ENCODE results near the gene CATSPERD. TPM values are rescaled to one million over a fixed set of nuclear protein-coding genes. Genes with fewer than 3 reads are reported as not detected.

CATSPERD gene
- total RNA-seq, 1 experiment from 2014 or later, result not detected

DNA sequence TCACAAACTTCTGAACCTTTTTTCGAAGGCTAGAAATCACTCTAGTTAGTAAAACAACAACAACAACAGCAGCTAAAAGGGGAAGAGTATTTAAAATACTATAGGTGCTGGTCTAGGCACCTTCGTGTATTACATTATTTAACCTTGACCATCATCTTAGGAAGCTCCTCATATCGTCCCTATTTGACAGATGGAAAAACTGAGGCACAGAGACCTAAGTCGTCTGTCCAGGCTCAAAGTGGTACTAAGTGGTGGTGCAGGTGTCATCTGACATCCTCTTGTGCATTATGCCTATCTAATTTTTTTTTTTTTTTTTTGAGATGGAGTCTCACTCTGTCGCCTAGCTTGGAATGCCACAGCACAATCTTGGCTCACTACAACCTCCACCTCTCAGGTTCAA, 29.1 kb downstream of the CATSPERD start:
- CTCF ChIA-PET, result no interaction called here
- TF ChIP-seq EZH2 (IDR thresholded peaks at IDR 0.05; ENCODE audit: low read length, unreplicated experiment), result no peak
- TF ChIP-seq, protein P1, sequence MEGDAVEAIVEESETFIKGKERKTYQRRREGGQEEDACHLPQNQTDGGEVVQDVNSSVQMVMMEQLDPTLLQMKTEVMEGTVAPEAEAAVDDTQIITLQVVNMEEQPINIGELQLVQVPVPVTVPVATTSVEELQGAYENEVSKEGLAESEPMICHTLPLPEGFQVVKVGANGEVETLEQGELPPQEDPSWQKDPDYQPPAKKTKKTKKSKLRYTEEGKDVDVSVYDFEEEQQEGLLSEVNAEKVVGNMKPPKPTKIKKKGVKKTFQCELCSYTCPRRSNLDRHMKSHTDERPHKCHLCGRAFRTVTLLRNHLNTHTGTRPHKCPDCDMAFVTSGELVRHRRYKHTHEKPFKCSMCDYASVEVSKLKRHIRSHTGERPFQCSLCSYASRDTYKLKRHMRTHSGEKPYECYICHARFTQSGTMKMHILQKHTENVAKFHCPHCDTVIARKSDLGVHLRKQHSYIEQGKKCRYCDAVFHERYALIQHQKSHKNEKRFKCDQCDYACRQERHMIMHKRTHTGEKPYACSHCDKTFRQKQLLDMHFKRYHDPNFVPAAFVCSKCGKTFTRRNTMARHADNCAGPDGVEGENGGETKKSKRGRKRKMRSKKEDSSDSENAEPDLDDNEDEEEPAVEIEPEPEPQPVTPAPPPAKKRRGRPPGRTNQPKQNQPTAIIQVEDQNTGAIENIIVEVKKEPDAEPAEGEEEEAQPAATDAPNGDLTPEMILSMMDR (conservative IDR thresholded peaks at IDR 0.05; ENCODE audit: low read depth, low read length), result no peak
- no peak for TF ChIP-seq EZH2phosphoT487 (IDR thresholded peaks at IDR 0.05; ENCODE audit: borderline replicate concordance, low read length)

DNA sequence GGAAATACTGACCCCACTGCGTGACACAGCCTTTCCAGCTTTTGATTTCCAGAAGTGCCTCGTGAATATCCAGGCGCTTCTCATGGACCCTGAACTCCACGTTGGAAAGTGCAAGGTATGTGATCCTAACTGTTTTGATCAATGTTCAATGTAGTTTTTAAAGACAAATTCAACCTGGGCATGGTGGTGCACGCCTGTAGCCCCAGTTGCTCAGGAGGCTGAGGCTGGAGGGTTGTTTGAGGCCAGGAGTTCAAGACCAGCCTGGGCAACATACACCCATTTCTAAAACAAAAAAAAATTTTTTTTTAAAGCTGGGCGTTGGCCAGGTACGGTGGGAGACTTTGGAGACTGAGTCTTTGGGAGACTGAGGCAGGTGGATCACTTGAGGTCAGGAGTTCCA, 31.3 kb downstream of the CATSPERD start:
- no TSS peak for BruUV-seq (replicated peaks)
- no peaks in the 10 kb centered on the region for H3K9me3 ChIP-seq (ENCODE audit: low read length)
- H3K27ac ChIP-seq (ENCODE audit: low read length), result no peak overlapping the region
- DNase-seq (no peak), ATAC-seq (no peak)
- no peak overlapping the region for H3K9ac ChIP-seq (ENCODE audit: low read length)
- H3K36me3 ChIP-seq (ENCODE audit: low read depth, low read length), result no peaks in the 10 kb centered on the region
- ChIA-PET POLR2A (ENCODE audit: unreplicated experiment) (no interaction called here), CTCF (no interaction called here)
- H3K9me2 ChIP-seq (replicated peaks; ENCODE audit: low read length), result no peaks in the 10 kb centered on the region
- no peak overlapping the region for H3K4me3 ChIP-seq (ENCODE audit: low read length)
- no peaks in the 10 kb centered on the region for H3K27me3 ChIP-seq (ENCODE audit: low read length)
- H3F3A ChIP-seq (ENCODE audit: low read length, unreplicated experiment), result no peaks in the 10 kb centered on the region
- H3K4me1 ChIP-seq (ENCODE audit: insufficient read depth, low read length), result no peaks in the 10 kb centered on the region
- no peak overlapping the region for H3K4me2 ChIP-seq (ENCODE audit: low read length)
- intact Hi-C loops (cut with micrococcal nuclease), result no loop called here
- H4K20me1 ChIP-seq (ENCODE audit: low read length), result no peaks in the 10 kb centered on the region
- TF ChIP-seq, protein P1 (conservative IDR thresholded peaks at IDR 0.05; ENCODE audit: low read depth, low read length), result no peak
- TF ChIP-seq EZH2phosphoT487 (IDR thresholded peaks at IDR 0.05; ENCODE audit: borderline replicate concordance, low read length), result no peak
- TF ChIP-seq EZH2 (IDR thresholded peaks at IDR 0.05; ENCODE audit: low read length, unreplicated experiment), result no peak
- no peaks in the 10 kb centered on the region for H3K79me2 ChIP-seq (ENCODE audit: low read length)
- H2AFZ ChIP-seq (ENCODE audit: low read length), result no peak overlapping the region

More for the DNA sequence above, 29.1 kb downstream of the CATSPERD start:
- Histone ChIP-seq H3K4me2 (ENCODE audit: low read length) (no peak overlapping the region), H2AFZ (ENCODE audit: low read length) (no peak overlapping the region), H3K4me3 (ENCODE audit: low read length) (no peak overlapping the region), H3K36me3 (ENCODE audit: low read depth, low read length) (no peaks in the 10 kb centered on the region), H4K20me1 (ENCODE audit: low read length) (no peaks in the 10 kb centered on the region), H3K4me1 (ENCODE audit: insufficient read depth, low read length) (no peaks in the 10 kb centered on the region), H3K27ac (ENCODE audit: low read length) (no peak overlapping the region), H3K27me3 (ENCODE audit: low read length) (no peaks in the 10 kb centered on the region), H3F3A (ENCODE audit: low read length, unreplicated experiment) (no peaks in the 10 kb centered on the region), H3K9me2 (replicated peaks; ENCODE audit: low read length) (no peaks in the 10 kb centered on the region), H3K79me2 (ENCODE audit: low read length) (no peaks in the 10 kb centered on the region), H3K9ac (ENCODE audit: low read length) (no peak overlapping the region), H3K9me3 (ENCODE audit: low read length) (no peaks in the 10 kb centered on the region)
- BruUV-seq (replicated peaks), result no TSS peak
- ATAC-seq (no peak), DNase-seq (no peak)
- POLR2A ChIA-PET (ENCODE audit: unreplicated experiment), result no interaction called here
- intact Hi-C loops (cut with micrococcal nuclease), result no loop called here

DNA sequence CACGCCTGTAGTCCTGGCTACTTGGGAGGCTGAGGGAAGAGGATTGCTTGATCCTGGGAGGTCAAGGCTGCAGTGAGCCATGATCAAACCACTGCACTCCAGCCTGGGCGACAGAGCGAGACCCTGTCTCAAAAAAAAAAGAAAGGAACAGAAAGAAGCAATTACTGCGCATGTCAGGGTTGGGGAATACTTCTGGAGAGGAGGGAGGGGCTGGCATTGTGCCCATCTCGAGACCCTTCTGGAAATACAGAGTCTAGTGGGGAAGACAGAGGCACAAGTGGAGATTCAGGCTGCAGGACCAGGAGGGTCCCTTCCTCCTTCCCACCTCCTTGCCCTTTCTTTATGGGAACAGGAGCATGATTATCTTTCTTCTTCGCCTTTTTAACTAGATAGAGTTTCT, 33.3 kb downstream of the CATSPERD start:
- Histone ChIP-seq H3K27ac (ENCODE audit: low read length) (no peak overlapping the region), H3K4me1 (ENCODE audit: insufficient read depth, low read length) (no peaks in the 10 kb centered on the region), H3K9ac (ENCODE audit: low read length) (no peak overlapping the region), H3F3A (ENCODE audit: low read length, unreplicated experiment) (no peaks in the 10 kb centered on the region), H3K9me2 (replicated peaks; ENCODE audit: low read length) (no peaks in the 10 kb centered on the region), H3K4me3 (ENCODE audit: low read length) (no peak overlapping the region), H3K27me3 (ENCODE audit: low read length) (no peaks in the 10 kb centered on the region), H3K9me3 (ENCODE audit: low read length) (no peaks in the 10 kb centered on the region), H3K4me2 (ENCODE audit: low read length) (no peak overlapping the region), H3K79me2 (ENCODE audit: low read length) (no peaks in the 10 kb centered on the region), H2AFZ (ENCODE audit: low read length) (no peak overlapping the region), H4K20me1 (ENCODE audit: low read length) (no peaks in the 10 kb centered on the region), H3K36me3 (ENCODE audit: low read depth, low read length) (no peaks in the 10 kb centered on the region)
- TF ChIP-seq, protein P1 (conservative IDR thresholded peaks at IDR 0.05; ENCODE audit: low read depth, low read length), result no peak
- TF ChIP-seq EZH2 (IDR thresholded peaks at IDR 0.05; ENCODE audit: low read length, unreplicated experiment) (no peak), EZH2phosphoT487 (IDR thresholded peaks at IDR 0.05; ENCODE audit: borderline replicate concordance, low read length) (no peak)
- ATAC-seq, result no peak
- CTCF ChIA-PET, result no interaction called here
- no peak for DNase-seq
- POLR2A ChIA-PET (ENCODE audit: unreplicated experiment), result no interaction called here
- BruUV-seq (replicated peaks), result no TSS peak
- intact Hi-C loops (cut with micrococcal nuclease), result no loop called here
